ENCODE measurements around the gene SERPINB8. TPM values are rescaled to one million over a fixed set of nuclear protein-coding genes. Genes with fewer than 3 reads are reported as not detected.

The SERPINB8 gene
- total and polyA plus RNA-seq, 2 donors (not counting 3 experiments of a cell fraction or from before 2014, with no cell fraction given) = 15.3 to 25.7 TPM

DNA sequence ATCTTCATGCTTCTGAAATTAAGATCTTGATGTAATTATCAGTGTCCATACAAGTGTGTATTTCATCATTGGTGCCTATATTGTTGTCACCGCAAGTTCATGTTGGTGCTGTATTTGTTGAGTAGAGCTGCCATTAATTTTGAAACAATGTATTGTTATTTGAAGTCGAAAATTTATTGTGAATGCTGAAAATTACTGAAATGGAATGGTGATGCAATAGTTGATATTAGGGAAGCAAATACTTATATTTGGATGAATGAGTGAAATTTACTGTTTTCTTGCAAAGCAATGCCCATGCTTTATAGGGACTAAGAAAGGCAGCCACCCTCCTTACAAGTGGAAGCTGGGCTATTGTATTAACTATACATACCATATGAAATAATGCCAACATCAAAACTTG is 41.6 kb downstream of the SERPINB8 start:
- TF ChIP-seq, protein P1, sequence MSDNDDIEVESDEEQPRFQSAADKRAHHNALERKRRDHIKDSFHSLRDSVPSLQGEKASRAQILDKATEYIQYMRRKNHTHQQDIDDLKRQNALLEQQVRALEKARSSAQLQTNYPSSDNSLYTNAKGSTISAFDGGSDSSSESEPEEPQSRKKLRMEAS (IDR thresholded peaks at IDR 0.05; ENCODE audit: insufficient read depth, insufficient read length) = no peak
- TF ChIP-seq FOS (IDR thresholded peaks at IDR 0.05; ENCODE audit: borderline replicate concordance, insufficient read depth, low read length) = no peak
- TF ChIP-seq, protein P2, sequence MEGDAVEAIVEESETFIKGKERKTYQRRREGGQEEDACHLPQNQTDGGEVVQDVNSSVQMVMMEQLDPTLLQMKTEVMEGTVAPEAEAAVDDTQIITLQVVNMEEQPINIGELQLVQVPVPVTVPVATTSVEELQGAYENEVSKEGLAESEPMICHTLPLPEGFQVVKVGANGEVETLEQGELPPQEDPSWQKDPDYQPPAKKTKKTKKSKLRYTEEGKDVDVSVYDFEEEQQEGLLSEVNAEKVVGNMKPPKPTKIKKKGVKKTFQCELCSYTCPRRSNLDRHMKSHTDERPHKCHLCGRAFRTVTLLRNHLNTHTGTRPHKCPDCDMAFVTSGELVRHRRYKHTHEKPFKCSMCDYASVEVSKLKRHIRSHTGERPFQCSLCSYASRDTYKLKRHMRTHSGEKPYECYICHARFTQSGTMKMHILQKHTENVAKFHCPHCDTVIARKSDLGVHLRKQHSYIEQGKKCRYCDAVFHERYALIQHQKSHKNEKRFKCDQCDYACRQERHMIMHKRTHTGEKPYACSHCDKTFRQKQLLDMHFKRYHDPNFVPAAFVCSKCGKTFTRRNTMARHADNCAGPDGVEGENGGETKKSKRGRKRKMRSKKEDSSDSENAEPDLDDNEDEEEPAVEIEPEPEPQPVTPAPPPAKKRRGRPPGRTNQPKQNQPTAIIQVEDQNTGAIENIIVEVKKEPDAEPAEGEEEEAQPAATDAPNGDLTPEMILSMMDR (IDR thresholded peaks at IDR 0.05; ENCODE audit: extremely low read depth in 1 of 2, insufficient read depth in 1 of 2, low read depth in 1 of 2, low read length in 2 of 2) = no peak
- no peak for TF ChIP-seq POLR2AphosphoS5 (IDR thresholded peaks at IDR 0.05; ENCODE audit: insufficient read depth, low read depth, low read length)
- TF ChIP-seq GATA2 (IDR thresholded peaks at IDR 0.05; ENCODE audit: insufficient read depth, insufficient read length, low read depth, low read length) = no peak
- TF ChIP-seq JUN (IDR thresholded peaks at IDR 0.05; ENCODE audit: borderline replicate concordance, insufficient read depth, insufficient read length, low read depth) = no peak
- TF ChIP-seq EZH2 (IDR thresholded peaks at IDR 0.05; ENCODE audit: borderline replicate concordance, low read depth, low read length, severe bottlenecking) = no peak
- TF ChIP-seq POLR2A (IDR thresholded peaks at IDR 0.05; ENCODE audit: low read depth, low read length) = no peak
- TF ChIP-seq MYC (IDR thresholded peaks at IDR 0.05; ENCODE audit: low read depth, low read length) = no peak
- H3K36me3 ChIP-seq (ENCODE audit: control insufficient read depth in 2 of 2, extremely low read depth in 1 of 2, insufficient read depth in 2 of 2, low read length in 2 of 2) = no peaks in the 10 kb centered on the region
- ChIA-PET POLR2A (no interaction called here), CTCF (interaction anchor here (1.1 to 5.0 kb wide), 3 partner anchors 17 to 75 kb away, joined by 3 to 24 read pairs (median 3); no protein-coding TSS in a partner anchor)
- FAIRE-seq = no peak
- no peak overlapping the region for H3K9ac ChIP-seq (replicated peaks; ENCODE audit: extremely low read depth, insufficient read depth, low read length)
- dilution Hi-C loops (cut with MboI; ENCODE audit: extremely low pct_ligation_motif_present, low sequenced_read_pairs) (no loop called here), intact Hi-C loops (cut with micrococcal nuclease) (no loop called here)
- DNase-seq (ENCODE audit: low read depth, low spot score) = no peak
- H3K27ac ChIP-seq (ENCODE audit: insufficient read depth, low read depth, low read length) = no peak overlapping the region
- no peaks in the 10 kb centered on the region for H3K9me3 ChIP-seq (replicated peaks; ENCODE audit: control insufficient read depth, insufficient read depth, low read length)
- no peak overlapping the region for H2AFZ ChIP-seq (ENCODE audit: low read depth, low read length)
- H4K20me1 ChIP-seq (replicated peaks; ENCODE audit: control insufficient read depth, extremely low read depth, insufficient read depth, low read length) = no peaks in the 10 kb centered on the region
- H3K4me2 ChIP-seq (ENCODE audit: insufficient read depth, low read length) = no peak overlapping the region
- no peaks in the 10 kb centered on the region for H3K4me1 ChIP-seq (ENCODE audit: control insufficient read depth, extremely low read depth, insufficient read depth, low read length)
- no peaks in the 10 kb centered on the region for H3K9me1 ChIP-seq (replicated peaks; ENCODE audit: control insufficient read depth, extremely low read depth, insufficient read depth, low read length)
- no peak overlapping the region for H3K4me3 ChIP-seq (replicated peaks in 1 of 3; ENCODE audit: insufficient read depth in 1 of 3, low read depth in 1 of 3, low read length in 3 of 3)
- H3K27me3 ChIP-seq (ENCODE audit: control insufficient read depth in 2 of 2, insufficient read depth in 2 of 2, low read length in 2 of 2) = peaks cover 1 to 5% of the 10 kb centered on the region in 2 experiments
- H3K79me2 ChIP-seq (ENCODE audit: control insufficient read depth, insufficient read depth, low read length) = no peaks in the 10 kb centered on the region
- BruUV-seq (replicated peaks) = no TSS peak
